ENCODE measurements around the gene ARMH1.

- TF ChIP-seq, protein P1, sequence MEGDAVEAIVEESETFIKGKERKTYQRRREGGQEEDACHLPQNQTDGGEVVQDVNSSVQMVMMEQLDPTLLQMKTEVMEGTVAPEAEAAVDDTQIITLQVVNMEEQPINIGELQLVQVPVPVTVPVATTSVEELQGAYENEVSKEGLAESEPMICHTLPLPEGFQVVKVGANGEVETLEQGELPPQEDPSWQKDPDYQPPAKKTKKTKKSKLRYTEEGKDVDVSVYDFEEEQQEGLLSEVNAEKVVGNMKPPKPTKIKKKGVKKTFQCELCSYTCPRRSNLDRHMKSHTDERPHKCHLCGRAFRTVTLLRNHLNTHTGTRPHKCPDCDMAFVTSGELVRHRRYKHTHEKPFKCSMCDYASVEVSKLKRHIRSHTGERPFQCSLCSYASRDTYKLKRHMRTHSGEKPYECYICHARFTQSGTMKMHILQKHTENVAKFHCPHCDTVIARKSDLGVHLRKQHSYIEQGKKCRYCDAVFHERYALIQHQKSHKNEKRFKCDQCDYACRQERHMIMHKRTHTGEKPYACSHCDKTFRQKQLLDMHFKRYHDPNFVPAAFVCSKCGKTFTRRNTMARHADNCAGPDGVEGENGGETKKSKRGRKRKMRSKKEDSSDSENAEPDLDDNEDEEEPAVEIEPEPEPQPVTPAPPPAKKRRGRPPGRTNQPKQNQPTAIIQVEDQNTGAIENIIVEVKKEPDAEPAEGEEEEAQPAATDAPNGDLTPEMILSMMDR (IDR thresholded peaks at IDR 0.05) = no peak
- no peak for TF ChIP-seq POLR2A (IDR thresholded peaks at IDR 0.05)
Observed at GRCh38 chr1:44644806-44645205, 29.7 kb upstream of the ARMH1 start.

Data from heart left ventricle (tissue), 13 donors.